GM23338 (cell line): ENCODE measurements around the gene CASS4. TPM values are rescaled to one million over a fixed set of nuclear protein-coding genes. Genes with fewer than 3 reads are reported as not detected.

ENCODE experiments used
- ATAC-seq: fragments of 200-7000 bp; cut with Tn5 transposase; 3 replicates; pipeline ENCODE4 v1.9.1; 2020
- DNase-seq: peaks from one replicate; pipeline ENCODE4 v3.0.0-alpha.2; 2015; ENCODE audit warnings: low spot score
- H2AFZ ChIP-seq: fragments of 200-600 bp; sonication (generic); 2 replicates; pipeline ENCODE4 v1.8.0; 2016; ENCODE audit warnings: antibody characterized with exemption, mild to moderate bottlenecking, moderate library complexity
- H3F3A ChIP-seq: fragments of 200-600 bp; sonication (generic); replicated peaks from 2 replicates; pipeline ENCODE4 v1.8.0; 2017; ENCODE audit warnings: antibody characterized with exemption, mixed run types, low read depth
- H3K27ac ChIP-seq: fragments of 200-600 bp; sonication (generic); 2 replicates; pipeline ENCODE4 v1.6.1; 2016; ENCODE audit warnings: low read depth
- H3K27me3 ChIP-seq: fragments of 200-600 bp; sonication (generic); 2 replicates; pipeline ENCODE4 v1.8.0; 2016; ENCODE audit warnings: mild to moderate bottlenecking, mixed run types, moderate library complexity; ENCODE audit not compliant: insufficient read depth
- H3K36me3 ChIP-seq: fragments of 200-600 bp; sonication (generic); 2 replicates; pipeline ENCODE4 v1.8.0; 2016; ENCODE audit warnings: mild to moderate bottlenecking; ENCODE audit not compliant: insufficient read depth
- H3K4me1 ChIP-seq: fragments of 200-600 bp; sonication (generic); 2 replicates; pipeline ENCODE4 v1.8.0; 2016; ENCODE audit warnings: mild to moderate bottlenecking, moderate library complexity; ENCODE audit not compliant: insufficient read depth
- H3K4me2 ChIP-seq: fragments of 200-600 bp; sonication (generic); 2 replicates; pipeline ENCODE4 v1.7.1; 2017; ENCODE audit warnings: mixed run types
- H3K4me3 ChIP-seq: fragments of 200-600 bp; sonication (generic); 2 replicates; pipeline ENCODE4 v1.6.1; 2016; ENCODE audit warnings: mixed run types
- H3K79me2 ChIP-seq: fragments of 200-600 bp; sonication (generic); replicated peaks from 2 replicates; pipeline ENCODE4 v1.8.0; 2017; ENCODE audit warnings: mild to moderate bottlenecking; ENCODE audit not compliant: insufficient read depth
- H3K9me2 ChIP-seq: fragments of 200-600 bp; sonication (generic); 2 replicates; pipeline ENCODE4 v1.8.0; 2017; ENCODE audit not compliant: insufficient read depth
- H4K20me1 ChIP-seq: fragments of 200-600 bp; sonication (generic); replicated peaks from 2 replicates; pipeline ENCODE4 v1.8.0; 2017; ENCODE audit warnings: mild to moderate bottlenecking; ENCODE audit not compliant: insufficient read depth
- H3K27ac Mint-ChIP-seq: 2 replicates; pipeline ENCODE4 v1.8.0; 2020; ENCODE audit warnings: inconsistent platforms, mild to moderate bottlenecking, moderate library complexity, mixed read lengths
- H3K27me3 Mint-ChIP-seq: 3 replicates; pipeline ENCODE4 v1.8.0; 2022; ENCODE audit warnings: low read depth, mild to moderate bottlenecking, moderate library complexity, mixed read lengths, inconsistent platforms; ENCODE audit not compliant: insufficient read depth, poor library complexity
- H3K36me3 Mint-ChIP-seq: 3 replicates; pipeline ENCODE4 v1.8.0; 2021; ENCODE audit warnings: low read depth, mild to moderate bottlenecking, inconsistent platforms, moderate library complexity, mixed read lengths
- H3K4me1 Mint-ChIP-seq: 3 replicates; pipeline ENCODE4 v1.8.0; 2020; ENCODE audit warnings: mild to moderate bottlenecking, inconsistent platforms, mixed read lengths
- H3K4me3 Mint-ChIP-seq: 3 replicates; pipeline ENCODE4 v1.8.0; 2021; ENCODE audit warnings: moderate library complexity, mild to moderate bottlenecking, inconsistent platforms, mixed read lengths
- H3K9me3 Mint-ChIP-seq: 3 replicates; pipeline ENCODE4 v1.8.0; 2020; ENCODE audit warnings: moderate library complexity, mild to moderate bottlenecking, inconsistent platforms, mixed read lengths
- CREB1 ChIP-seq: fragments of 250-450 bp; sonication (Bioruptor Pico); IDR thresholded peaks from 2 replicates; pipeline ENCODE4 v1.5.0; 2020; ENCODE audit warnings: low read depth, mild to moderate bottlenecking, moderate library complexity
- EZH2 ChIP-seq: fragments of 200-600 bp; sonication (generic); IDR thresholded peaks from one replicate; pipeline ENCODE4 v1.8.0; 2017; ENCODE audit warnings: antibody characterized with exemption, mild to moderate bottlenecking, low read depth; ENCODE audit not compliant: unreplicated experiment
- JUNB ChIP-seq: IDR thresholded peaks from one replicate; pipeline ENCODE4 v1.6.1; 2016; ENCODE audit warnings: antibody characterized with exemption; ENCODE audit not compliant: unreplicated experiment
- NANOG ChIP-seq: IDR thresholded peaks from 2 replicates; pipeline ENCODE4 v1.6.1; 2016; ENCODE audit warnings: antibody characterized with exemption, borderline replicate concordance
- POLR2AphosphoS5 ChIP-seq: IDR thresholded peaks from 2 replicates; pipeline ENCODE4 v1.6.1; 2016; ENCODE audit warnings: antibody characterized with exemption, low read depth
- STAT1 ChIP-seq: IDR thresholded peaks from one replicate; pipeline ENCODE4 v1.6.1; 2016; ENCODE audit warnings: antibody characterized with exemption; ENCODE audit not compliant: unreplicated experiment
- ZNF331 ChIP-seq: fragments of 250-450 bp; sonication (Bioruptor Pico); IDR thresholded peaks from 2 replicates; pipeline ENCODE4 v1.5.0; 2020; ENCODE audit warnings: low read depth, mild to moderate bottlenecking, moderate library complexity
- polyA plus RNA-seq: library from polyadenylated mRNA; unstranded; fragments of >200 nt; fragmentation: Nextera tagmentation; extraction: Ambion mirVana; gene quantifications from 2 replicates; pipeline ENCODE4 v1.2.1, GENCODE V29; 2016
- total RNA-seq: library from RNA; depleted of rRNA; stranded (reverse); fragments of >200 nt; shearing (Covaris generic); gene quantifications from 2 replicates; pipeline ENCODE4 v1.2.3, GENCODE V29; 2014
- TF ChIP-seq, protein P1 (sequence below): fragments of 250-450 bp; sonication (Bioruptor Pico); IDR thresholded peaks from 2 replicates; pipeline ENCODE4 v1.5.0; 2020; ENCODE audit warnings: mild to moderate bottlenecking, moderate library complexity
- TF ChIP-seq, protein P2 (sequence below): IDR thresholded peaks from 2 replicates; pipeline ENCODE4 v1.6.1; 2016; ENCODE audit warnings: antibody characterized with exemption
- TF ChIP-seq, protein P3 (sequence below), 2 experiments: fragments of 200-600 bp in 1 of 2; sonication (generic) in 1 of 2; conservative IDR thresholded peaks; 2 replicates each; pipeline versions ENCODE4 v1.5.1 to v1.6.1; 2016 to 2017; ENCODE audit warnings: antibody characterized with exemption in 2 of 2, low read depth in 2 of 2, mild to moderate bottlenecking in 2 of 2, moderate library complexity in 1 of 2

Gene CASS4
- total and polyA plus RNA-seq, 2 experiments from 2014 or later = not detected

DNA sequence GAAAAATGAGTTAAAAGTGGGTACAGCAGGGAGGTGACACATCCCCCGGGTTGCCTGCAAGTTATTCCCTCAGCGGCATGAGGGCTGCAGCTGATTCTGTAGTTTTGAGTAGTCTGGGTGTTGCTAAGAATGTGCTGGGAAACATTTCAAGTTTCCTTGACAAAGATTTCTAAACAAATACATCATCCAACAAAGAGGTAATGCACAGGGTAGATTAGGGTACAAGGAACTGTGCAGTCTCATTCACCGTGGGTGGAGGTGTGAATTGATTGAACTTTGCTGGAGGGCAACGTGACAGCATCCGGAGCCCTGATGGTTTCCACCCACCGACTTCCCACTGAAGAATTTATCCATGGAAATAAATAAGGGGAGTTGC is 21.8 kb downstream of the CASS4 start:
- H3K4me3 Mint-ChIP-seq = no peak overlapping the region
- no peaks in the 10 kb centered on the region; the same call in 2 of the 3 replicates for H3K9me3 Mint-ChIP-seq
- no peak overlapping the region for H3K27ac Mint-ChIP-seq
- no peaks in the 10 kb centered on the region for H3K36me3 ChIP-seq
- H3K4me3 ChIP-seq = no peak overlapping the region
- no peaks in the 10 kb centered on the region; the same call in 2 of the 3 replicates for H3K4me1 Mint-ChIP-seq
- TF ChIP-seq POLR2AphosphoS5 = no peak
- TF ChIP-seq JUNB = no peak
- TF ChIP-seq, protein P1, sequence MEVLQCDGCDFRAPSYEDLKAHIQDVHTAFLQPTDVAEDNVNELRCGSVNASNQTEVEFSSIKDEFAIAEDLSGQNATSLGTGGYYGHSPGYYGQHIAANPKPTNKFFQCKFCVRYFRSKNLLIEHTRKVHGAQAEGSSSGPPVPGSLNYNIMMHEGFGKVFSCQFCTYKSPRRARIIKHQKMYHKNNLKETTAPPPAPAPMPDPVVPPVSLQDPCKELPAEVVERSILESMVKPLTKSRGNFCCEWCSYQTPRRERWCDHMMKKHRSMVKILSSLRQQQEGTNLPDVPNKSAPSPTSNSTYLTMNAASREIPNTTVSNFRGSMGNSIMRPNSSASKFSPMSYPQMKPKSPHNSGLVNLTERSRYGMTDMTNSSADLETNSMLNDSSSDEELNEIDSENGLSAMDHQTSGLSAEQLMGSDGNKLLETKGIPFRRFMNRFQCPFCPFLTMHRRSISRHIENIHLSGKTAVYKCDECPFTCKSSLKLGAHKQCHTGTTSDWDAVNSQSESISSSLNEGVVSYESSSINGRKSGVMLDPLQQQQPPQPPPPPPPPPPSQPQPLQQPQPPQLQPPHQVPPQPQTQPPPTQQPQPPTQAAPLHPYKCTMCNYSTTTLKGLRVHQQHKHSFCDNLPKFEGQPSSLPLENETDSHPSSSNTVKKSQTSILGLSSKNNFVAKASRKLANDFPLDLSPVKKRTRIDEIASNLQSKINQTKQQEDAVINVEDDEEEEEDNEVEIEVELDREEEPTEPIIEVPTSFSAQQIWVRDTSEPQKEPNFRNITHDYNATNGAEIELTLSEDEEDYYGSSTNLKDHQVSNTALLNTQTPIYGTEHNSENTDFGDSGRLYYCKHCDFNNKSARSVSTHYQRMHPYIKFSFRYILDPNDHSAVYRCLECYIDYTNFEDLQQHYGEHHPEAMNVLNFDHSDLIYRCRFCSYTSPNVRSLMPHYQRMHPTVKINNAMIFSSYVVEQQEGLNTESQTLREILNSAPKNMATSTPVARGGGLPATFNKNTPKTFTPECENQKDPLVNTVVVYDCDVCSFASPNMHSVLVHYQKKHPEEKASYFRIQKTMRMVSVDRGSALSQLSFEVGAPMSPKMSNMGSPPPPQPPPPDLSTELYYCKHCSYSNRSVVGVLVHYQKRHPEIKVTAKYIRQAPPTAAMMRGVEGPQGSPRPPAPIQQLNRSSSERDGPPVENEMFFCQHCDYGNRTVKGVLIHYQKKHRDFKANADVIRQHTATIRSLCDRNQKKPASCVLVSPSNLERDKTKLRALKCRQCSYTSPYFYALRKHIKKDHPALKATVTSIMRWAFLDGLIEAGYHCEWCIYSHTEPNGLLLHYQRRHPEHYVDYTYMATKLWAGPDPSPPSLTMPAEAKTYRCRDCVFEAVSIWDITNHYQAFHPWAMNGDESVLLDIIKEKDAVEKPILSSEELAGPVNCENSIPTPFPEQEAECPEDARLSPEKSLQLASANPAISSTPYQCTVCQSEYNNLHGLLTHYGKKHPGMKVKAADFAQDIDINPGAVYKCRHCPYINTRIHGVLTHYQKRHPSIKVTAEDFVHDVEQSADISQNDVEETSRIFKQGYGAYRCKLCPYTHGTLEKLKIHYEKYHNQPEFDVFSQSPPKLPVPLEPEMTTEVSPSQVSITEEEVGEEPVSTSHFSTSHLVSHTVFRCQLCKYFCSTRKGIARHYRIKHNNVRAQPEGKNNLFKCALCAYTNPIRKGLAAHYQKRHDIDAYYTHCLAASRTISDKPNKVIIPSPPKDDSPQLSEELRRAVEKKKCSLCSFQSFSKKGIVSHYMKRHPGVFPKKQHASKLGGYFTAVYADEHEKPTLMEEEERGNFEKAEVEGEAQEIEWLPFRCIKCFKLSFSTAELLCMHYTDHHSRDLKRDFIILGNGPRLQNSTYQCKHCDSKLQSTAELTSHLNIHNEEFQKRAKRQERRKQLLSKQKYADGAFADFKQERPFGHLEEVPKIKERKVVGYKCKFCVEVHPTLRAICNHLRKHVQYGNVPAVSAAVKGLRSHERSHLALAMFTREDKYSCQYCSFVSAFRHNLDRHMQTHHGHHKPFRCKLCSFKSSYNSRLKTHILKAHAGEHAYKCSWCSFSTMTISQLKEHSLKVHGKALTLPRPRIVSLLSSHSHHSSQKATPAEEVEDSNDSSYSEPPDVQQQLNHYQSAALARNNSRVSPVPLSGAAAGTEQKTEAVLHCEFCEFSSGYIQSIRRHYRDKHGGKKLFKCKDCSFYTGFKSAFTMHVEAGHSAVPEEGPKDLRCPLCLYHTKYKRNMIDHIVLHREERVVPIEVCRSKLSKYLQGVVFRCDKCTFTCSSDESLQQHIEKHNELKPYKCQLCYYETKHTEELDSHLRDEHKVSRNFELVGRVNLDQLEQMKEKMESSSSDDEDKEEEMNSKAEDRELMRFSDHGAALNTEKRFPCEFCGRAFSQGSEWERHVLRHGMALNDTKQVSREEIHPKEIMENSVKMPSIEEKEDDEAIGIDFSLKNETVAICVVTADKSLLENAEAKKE = no peak
- TF ChIP-seq, protein P2, sequence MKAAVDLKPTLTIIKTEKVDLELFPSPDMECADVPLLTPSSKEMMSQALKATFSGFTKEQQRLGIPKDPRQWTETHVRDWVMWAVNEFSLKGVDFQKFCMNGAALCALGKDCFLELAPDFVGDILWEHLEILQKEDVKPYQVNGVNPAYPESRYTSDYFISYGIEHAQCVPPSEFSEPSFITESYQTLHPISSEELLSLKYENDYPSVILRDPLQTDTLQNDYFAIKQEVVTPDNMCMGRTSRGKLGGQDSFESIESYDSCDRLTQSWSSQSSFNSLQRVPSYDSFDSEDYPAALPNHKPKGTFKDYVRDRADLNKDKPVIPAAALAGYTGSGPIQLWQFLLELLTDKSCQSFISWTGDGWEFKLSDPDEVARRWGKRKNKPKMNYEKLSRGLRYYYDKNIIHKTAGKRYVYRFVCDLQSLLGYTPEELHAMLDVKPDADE = no peak
- TF ChIP-seq, protein P3, sequence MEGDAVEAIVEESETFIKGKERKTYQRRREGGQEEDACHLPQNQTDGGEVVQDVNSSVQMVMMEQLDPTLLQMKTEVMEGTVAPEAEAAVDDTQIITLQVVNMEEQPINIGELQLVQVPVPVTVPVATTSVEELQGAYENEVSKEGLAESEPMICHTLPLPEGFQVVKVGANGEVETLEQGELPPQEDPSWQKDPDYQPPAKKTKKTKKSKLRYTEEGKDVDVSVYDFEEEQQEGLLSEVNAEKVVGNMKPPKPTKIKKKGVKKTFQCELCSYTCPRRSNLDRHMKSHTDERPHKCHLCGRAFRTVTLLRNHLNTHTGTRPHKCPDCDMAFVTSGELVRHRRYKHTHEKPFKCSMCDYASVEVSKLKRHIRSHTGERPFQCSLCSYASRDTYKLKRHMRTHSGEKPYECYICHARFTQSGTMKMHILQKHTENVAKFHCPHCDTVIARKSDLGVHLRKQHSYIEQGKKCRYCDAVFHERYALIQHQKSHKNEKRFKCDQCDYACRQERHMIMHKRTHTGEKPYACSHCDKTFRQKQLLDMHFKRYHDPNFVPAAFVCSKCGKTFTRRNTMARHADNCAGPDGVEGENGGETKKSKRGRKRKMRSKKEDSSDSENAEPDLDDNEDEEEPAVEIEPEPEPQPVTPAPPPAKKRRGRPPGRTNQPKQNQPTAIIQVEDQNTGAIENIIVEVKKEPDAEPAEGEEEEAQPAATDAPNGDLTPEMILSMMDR (conservative IDR thresholded peaks at IDR 0.05; ENCODE audit: low read depth in 2 of 2) = no peak
- TF ChIP-seq STAT1 = no peak
- no peak for TF ChIP-seq ZNF331 (CRISPR knock-in tag)
- TF ChIP-seq NANOG = no peak
- no peak for TF ChIP-seq EZH2
- TF ChIP-seq CREB1 (CRISPR knock-in tag) = no peak
- H3F3A ChIP-seq = no peaks in the 10 kb centered on the region
- no peak overlapping the region for H3K27ac ChIP-seq
- DNase-seq (no peak), ATAC-seq (no peak)
- H3K27me3 Mint-ChIP-seq = peaks cover 10% of the 10 kb centered on the region
- H3K9me2 ChIP-seq = no peaks in the 10 kb centered on the region
- no peaks in the 10 kb centered on the region for H3K79me2 ChIP-seq
- H3K4me1 ChIP-seq = no peaks in the 10 kb centered on the region
- no peak overlapping the region for H3K4me2 ChIP-seq
- no peaks in the 10 kb centered on the region for H3K27me3 ChIP-seq
- H3K36me3 Mint-ChIP-seq = no peaks in the 10 kb centered on the region; the same call in 2 of the 3 replicates
- no peak overlapping the region for H2AFZ ChIP-seq
- no peaks in the 10 kb centered on the region for H4K20me1 ChIP-seq
